Tibial nerve (tissue), 4 donors: ENCODE measurements around the gene MAP3K20. TPM values are rescaled to one million over a fixed set of nuclear protein-coding genes. Genes with fewer than 3 reads are reported as not detected.

Experiments used
- DNase-seq, 2 donors: peaks; one replicate each; pipeline ENCODE4 v3.0.0-alpha.2; 2019; ENCODE audit warnings: low spot score in 2 of 2
- H3K27ac ChIP-seq, 4 donors: fragments of 200-600 bp; sonication (generic) in 3 of 4; one replicate each; pipeline ENCODE4 v1.5.1; 2017 to 2019; ENCODE audit warnings: mild to moderate bottlenecking in 1 of 4
- H3K27me3 ChIP-seq, 2 donors: fragments of 200-600 bp; sonication (generic) in 1 of 2; one replicate each; pipeline versions ENCODE4 v1.5.1 to v1.6.0; 2017 to 2019
- H3K36me3 ChIP-seq, 3 donors: fragments of 200-600 bp; sonication (generic); one replicate each; pipeline ENCODE4 v1.5.1; 2018 to 2019
- H3K4me1 ChIP-seq, 4 donors: fragments of 200-600 bp; sonication (generic) in 3 of 4; one replicate each; pipeline ENCODE4 v1.5.1; 2017 to 2019
- H3K4me3 ChIP-seq, 4 donors: fragments of 200-600 bp; sonication (generic) in 3 of 4; one replicate each; pipeline ENCODE4 v1.5.1; 2017 to 2019; ENCODE audit warnings: mild to moderate bottlenecking in 1 of 4, moderate library complexity in 1 of 4
- H3K9me3 ChIP-seq, 4 donors: fragments of 200-600 bp; sonication (generic) in 3 of 4; one replicate each; pipeline ENCODE4 v1.5.1; 2017 to 2019
- CTCF ChIP-seq, 5 experiments: fragments of 200-600 bp in 3 of 5; fragments of 450-650 bp in 2 of 5; sonication (generic) in 3 of 5; IDR thresholded peaks; one replicate each; pipeline ENCODE4 v1.5.1; 2016 to 2019; ENCODE audit warnings: antibody characterized with exemption in 5 of 5, mild to moderate bottlenecking in 3 of 5, moderate library complexity in 2 of 5
- EP300 ChIP-seq, 2 donors: sonication (generic); formaldehyde crosslinking; IDR thresholded peaks; one replicate each; pipeline ENCODE4 v1.6.1; 2017; ENCODE audit warnings: antibody characterized with exemption in 2 of 2, mild to moderate bottlenecking in 1 of 2
- POLR2A ChIP-seq, 2 donors: fragments of 450-650 bp; IDR thresholded peaks; one replicate each; pipeline ENCODE4 v1.6.1; 2017; ENCODE audit warnings: antibody characterized with exemption in 2 of 2, mild to moderate bottlenecking in 2 of 2, moderate library complexity in 2 of 2
- WGBS, 2 donors: methylation state at CpG; one replicate each; pipeline ENCODE4 v1.1.5; 2018; 5-methylcytosine and 5-hydroxymethylcytosine counted together
- total RNA-seq, 4 donors: library from RNA; depleted of rRNA; stranded (reverse); fragments of >200 nt; gene quantifications; one replicate each; pipeline ENCODE4 v1.1.0, GENCODE V29; 2016

The MAP3K20 gene
- total RNA-seq, 4 donors from 2014 or later, result 21.9 to 32.6 (median 23.2) TPM

GRCh38 chr2:173247156-173247555 is 171.5 kb downstream of the MAP3K20 start:
- WGBS, 2 donors, result 85 to 89% methylated on average over 2 of the region's 2 CpGs
- Histone ChIP-seq H3K27me3 (no peaks in the 10 kb centered on the region), H3K36me3 (no peaks in the 10 kb centered on the region), H3K4me3 (no peak overlapping the region), H3K9me3 (no peaks in the 10 kb centered on the region), H3K27ac (no peak overlapping the region), H3K4me1 (no peaks in the 10 kb centered on the region)
- TF ChIP-seq CTCF (IDR thresholded peaks at IDR 0.05), result no peak
- no peak for TF ChIP-seq EP300 (IDR thresholded peaks at IDR 0.05)
- TF ChIP-seq POLR2A (IDR thresholded peaks at IDR 0.05), result no peak
- no peak for DNase-seq

GRCh38 chr2:173248381-173248780 is 172.7 kb downstream of the MAP3K20 start:
- WGBS, 2 donors, result 92 to 93% methylated on average over 2 of the region's 2 CpGs
- H3K4me1 ChIP-seq, result no peaks in the 10 kb centered on the region
- DNase-seq, result no peak
- peaks cover 0 to 6% (median 0%) of the 10 kb centered on the region in 3 donors for H3K36me3 ChIP-seq
- no peak overlapping the region for H3K27ac ChIP-seq
- no peak overlapping the region for H3K4me3 ChIP-seq
- no peaks in the 10 kb centered on the region for H3K27me3 ChIP-seq
- H3K9me3 ChIP-seq, result no peaks in the 10 kb centered on the region
- TF ChIP-seq EP300 (IDR thresholded peaks at IDR 0.05), result no peak
- no peak for TF ChIP-seq POLR2A (IDR thresholded peaks at IDR 0.05)
- no peak for TF ChIP-seq CTCF (IDR thresholded peaks at IDR 0.05)

- Histone ChIP-seq H3K4me3 (no peak overlapping the region), H3K36me3 (peaks cover 0 to 6% (median 0%) of the 10 kb centered on the region in 3 donors), H3K4me1 (no peaks in the 10 kb centered on the region), H3K27ac (no peak overlapping the region), H3K27me3 (no peaks in the 10 kb centered on the region), H3K9me3 (no peaks in the 10 kb centered on the region)
- WGBS, 2 donors, result 67 to 72% methylated on average over 8 of the region's 8 CpGs
- no peak for DNase-seq
- TF ChIP-seq CTCF (IDR thresholded peaks at IDR 0.05) (no peak), POLR2A (IDR thresholded peaks at IDR 0.05) (no peak), EP300 (IDR thresholded peaks at IDR 0.05) (no peak)
Observed at GRCh38 chr2:173249661-173250641, 174.3 kb downstream of the MAP3K20 start.

GRCh38 chr2:173251225-173251624 is 175.6 kb downstream of the MAP3K20 start:
- Histone ChIP-seq H3K4me1 (no peaks in the 10 kb centered on the region), H3K27ac (no peak overlapping the region), H3K36me3 (peaks cover 0 to 6% (median 0%) of the 10 kb centered on the region in 3 donors), H3K9me3 (no peaks in the 10 kb centered on the region), H3K4me3 (no peak overlapping the region), H3K27me3 (no peaks in the 10 kb centered on the region)
- WGBS, 2 donors, result 100% methylated on average over 2 of the region's 2 CpGs
- no peak for TF ChIP-seq EP300 (IDR thresholded peaks at IDR 0.05)
- no peak for TF ChIP-seq CTCF (IDR thresholded peaks at IDR 0.05)
- TF ChIP-seq POLR2A (IDR thresholded peaks at IDR 0.05), result no peak
- no peak for DNase-seq

GRCh38 chr2:173252581-173252980 is 176.9 kb downstream of the MAP3K20 start:
- H3K9me3 ChIP-seq, result no peaks in the 10 kb centered on the region
- H3K4me3 ChIP-seq, result no peak overlapping the region
- H3K4me1 ChIP-seq, result no peaks in the 10 kb centered on the region
- no peak overlapping the region for H3K27ac ChIP-seq
- no peak for DNase-seq
- WGBS, 2 donors, result 80 to 88% methylated on average over 5 of the region's 5 CpGs
- peaks cover 0 to 6% (median 0%) of the 10 kb centered on the region in 3 donors for H3K36me3 ChIP-seq
- no peaks in the 10 kb centered on the region for H3K27me3 ChIP-seq
- TF ChIP-seq EP300 (IDR thresholded peaks at IDR 0.05) (no peak), CTCF (IDR thresholded peaks at IDR 0.05) (no peak), POLR2A (IDR thresholded peaks at IDR 0.05) (no peak)
